Measurements from ENCODE around the gene MANF.

The MANF gene

DNA sequence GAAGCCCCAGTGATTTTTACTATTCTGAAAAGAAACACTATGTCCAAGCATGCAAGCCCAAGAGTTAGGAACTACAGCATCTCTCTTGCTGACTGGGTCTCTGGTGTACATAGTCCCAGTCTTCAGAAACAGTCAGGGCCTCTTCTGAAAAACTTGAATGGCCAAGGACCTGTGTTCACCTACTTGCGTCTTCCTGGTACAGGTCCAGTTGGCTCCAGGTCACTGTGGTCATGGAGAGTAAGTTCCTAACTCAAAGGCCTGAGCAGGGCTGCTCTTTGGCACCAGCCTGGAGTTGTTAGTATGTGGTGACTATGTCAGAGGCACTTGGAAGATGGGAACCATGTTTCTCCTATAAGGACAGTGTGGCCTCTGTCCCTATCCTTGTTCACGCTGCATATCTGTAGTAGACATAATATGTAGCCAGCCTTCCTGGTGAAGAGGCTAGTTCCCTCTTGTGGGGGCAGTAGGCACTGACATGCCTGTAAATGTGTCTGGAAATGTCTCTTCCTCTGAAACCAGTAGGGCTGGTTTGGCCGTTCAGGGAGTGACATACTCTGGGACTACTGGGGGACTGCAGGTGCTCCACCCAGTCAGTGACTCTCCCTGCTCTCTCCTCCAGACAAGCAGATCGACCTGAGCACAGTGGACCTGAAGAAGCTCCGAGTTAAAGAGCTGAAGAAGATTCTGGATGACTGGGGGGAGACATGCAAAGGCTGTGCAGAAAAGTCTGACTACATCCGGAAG is 3.4 kb downstream of the MANF start:
- no peak overlapping the region for H3K4me3 ChIP-seq (ENCODE audit: low read depth, low read length)
- no peak for DNase-seq (ENCODE audit: low read depth)
- in situ Hi-C loops (cut with HindIII; ENCODE audit: low sequenced_read_pairs) = no loop called here
- TF ChIP-seq, protein P1, sequence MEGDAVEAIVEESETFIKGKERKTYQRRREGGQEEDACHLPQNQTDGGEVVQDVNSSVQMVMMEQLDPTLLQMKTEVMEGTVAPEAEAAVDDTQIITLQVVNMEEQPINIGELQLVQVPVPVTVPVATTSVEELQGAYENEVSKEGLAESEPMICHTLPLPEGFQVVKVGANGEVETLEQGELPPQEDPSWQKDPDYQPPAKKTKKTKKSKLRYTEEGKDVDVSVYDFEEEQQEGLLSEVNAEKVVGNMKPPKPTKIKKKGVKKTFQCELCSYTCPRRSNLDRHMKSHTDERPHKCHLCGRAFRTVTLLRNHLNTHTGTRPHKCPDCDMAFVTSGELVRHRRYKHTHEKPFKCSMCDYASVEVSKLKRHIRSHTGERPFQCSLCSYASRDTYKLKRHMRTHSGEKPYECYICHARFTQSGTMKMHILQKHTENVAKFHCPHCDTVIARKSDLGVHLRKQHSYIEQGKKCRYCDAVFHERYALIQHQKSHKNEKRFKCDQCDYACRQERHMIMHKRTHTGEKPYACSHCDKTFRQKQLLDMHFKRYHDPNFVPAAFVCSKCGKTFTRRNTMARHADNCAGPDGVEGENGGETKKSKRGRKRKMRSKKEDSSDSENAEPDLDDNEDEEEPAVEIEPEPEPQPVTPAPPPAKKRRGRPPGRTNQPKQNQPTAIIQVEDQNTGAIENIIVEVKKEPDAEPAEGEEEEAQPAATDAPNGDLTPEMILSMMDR (IDR thresholded peaks at IDR 0.05; ENCODE audit: low read depth, low read length, missing control alignments) = peak; percentile 29

DNA sequence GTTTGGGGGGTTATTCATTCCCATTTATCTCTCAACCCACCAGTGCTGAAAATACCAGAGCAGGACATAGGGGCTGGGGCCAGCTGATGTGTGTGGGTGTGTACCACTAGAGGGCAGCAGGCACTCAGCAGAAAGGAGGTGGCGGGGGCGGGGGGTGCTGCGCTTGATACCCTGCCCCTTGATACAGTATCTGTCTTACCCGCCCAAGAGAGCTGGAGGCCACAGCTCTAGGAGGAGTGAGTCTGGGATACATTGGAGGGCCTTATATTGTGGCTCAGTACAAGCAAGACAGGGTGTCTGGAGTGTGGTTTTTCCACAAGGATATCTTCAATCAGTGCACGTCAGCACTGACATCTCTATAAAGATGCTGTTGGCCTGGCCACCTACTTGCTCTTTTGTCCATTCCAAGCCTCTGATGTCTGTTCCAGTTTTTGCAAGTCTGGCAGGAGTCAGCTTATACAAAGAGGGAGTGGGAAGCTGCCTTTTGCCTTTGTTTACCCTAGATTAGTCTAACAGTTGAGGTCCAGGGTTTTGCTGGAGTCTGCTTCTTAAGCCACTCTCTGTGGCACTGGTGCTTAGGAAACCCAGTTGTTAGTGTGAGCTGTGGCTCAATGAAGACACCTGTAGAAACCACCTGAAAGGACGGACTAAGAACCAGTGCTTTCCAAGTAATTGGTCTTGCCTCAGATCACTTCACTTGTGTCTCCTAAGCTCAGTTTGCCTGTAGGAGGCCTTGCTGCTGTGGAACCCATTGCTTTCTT is 4.5 kb downstream of the MANF start:
- TF ChIP-seq, protein P1 (IDR thresholded peaks at IDR 0.05; ENCODE audit: low read depth, low read length, missing control alignments) = peak; percentile 82
- in situ Hi-C loops (cut with HindIII; ENCODE audit: low sequenced_read_pairs) = no loop called here
- H3K4me3 ChIP-seq (ENCODE audit: low read depth, low read length) = no peak overlapping the region
- DNase-seq (ENCODE audit: low read depth) = peak; percentile 11

DNA sequence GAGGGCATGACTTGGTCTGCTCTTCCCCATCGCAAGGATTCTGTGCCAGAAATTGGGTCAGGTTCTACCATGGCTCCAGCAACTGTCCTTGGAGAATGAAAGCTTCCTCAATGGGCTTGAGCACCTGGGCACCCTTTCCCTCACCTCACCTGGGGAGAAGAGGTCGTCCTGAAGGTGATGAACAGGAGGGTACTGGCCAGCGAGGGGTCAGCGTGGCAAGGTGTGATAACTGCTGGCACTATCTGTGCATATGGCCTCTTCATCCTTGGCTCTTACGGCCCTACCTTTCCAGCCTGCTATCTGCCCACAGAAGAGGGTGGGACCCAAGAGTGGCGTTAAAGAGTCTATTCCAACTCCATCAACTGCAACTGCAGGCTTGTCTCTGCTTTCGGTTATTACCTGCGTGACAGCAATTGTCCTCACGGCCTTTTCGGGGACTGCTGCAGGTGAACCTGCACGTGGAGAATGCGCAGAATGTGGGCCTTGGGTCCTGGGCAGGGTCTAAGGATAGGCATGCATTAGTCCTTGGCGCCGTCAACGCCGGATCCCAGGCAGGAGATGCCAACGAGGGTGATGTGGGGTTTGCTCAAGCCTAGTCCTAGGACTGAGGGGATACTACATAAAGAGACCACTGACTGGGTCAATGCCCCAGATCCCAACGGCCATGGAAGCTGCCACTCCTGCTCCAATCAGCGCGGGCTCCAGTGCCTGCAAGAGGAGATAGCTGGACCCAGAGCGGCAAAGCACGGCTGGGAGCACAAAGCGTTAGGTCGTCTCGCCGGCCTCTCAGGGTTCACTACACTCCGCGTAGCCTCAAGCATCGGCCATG is 5.4 kb downstream of the MANF start:
- H3K4me3 ChIP-seq (ENCODE audit: low read depth, low read length) = peak overlapping the region; percentile 37
- in situ Hi-C loops (cut with HindIII; ENCODE audit: low sequenced_read_pairs) = no loop called here
- TF ChIP-seq, protein P1 (IDR thresholded peaks at IDR 0.05; ENCODE audit: low read depth, low read length, missing control alignments) = no peak
- no peak for DNase-seq (ENCODE audit: low read depth)

DNA sequence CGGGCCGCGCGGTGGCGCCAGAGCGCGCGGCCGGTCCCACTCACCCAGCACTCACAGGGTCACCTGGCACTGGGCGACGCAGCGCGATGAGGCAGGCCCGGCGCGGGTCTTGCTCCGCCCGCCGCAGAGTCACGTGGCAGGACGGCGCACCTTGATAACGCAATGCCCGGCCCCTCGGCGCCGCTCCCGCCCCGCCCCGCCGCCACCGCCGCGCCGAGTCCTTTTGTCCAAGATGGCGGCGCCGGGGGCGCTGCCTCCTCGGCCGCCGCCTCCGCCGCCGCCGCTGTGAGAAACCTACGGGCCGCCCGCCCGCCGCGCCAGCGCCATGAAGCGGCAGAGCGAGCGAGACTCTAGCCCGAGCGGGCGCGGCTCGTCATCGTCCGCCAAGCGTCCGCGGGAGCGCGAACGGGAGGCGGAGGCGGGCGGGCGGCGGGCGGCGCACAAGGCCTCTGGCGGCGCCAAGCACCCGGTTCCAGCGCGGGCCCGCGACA is 6.0 kb downstream of the MANF start, which contains the start of gene RBM15B:
RBM15B (plus strand) TSS at position 211 of the 491 bp plus-strand sequence; CDS start at position 326, 115 bp downstream.
- TF ChIP-seq, protein P1 (IDR thresholded peaks at IDR 0.05; ENCODE audit: low read depth, low read length, missing control alignments) = peak; percentile 86
- peak; percentile 91 for DNase-seq (ENCODE audit: low read depth)
- in situ Hi-C loops (cut with HindIII; ENCODE audit: low sequenced_read_pairs) = no loop called here
- peak within 1 kb of the TSS; percentile 64 for H3K4me3 ChIP-seq (ENCODE audit: low read depth, low read length)

DNA sequence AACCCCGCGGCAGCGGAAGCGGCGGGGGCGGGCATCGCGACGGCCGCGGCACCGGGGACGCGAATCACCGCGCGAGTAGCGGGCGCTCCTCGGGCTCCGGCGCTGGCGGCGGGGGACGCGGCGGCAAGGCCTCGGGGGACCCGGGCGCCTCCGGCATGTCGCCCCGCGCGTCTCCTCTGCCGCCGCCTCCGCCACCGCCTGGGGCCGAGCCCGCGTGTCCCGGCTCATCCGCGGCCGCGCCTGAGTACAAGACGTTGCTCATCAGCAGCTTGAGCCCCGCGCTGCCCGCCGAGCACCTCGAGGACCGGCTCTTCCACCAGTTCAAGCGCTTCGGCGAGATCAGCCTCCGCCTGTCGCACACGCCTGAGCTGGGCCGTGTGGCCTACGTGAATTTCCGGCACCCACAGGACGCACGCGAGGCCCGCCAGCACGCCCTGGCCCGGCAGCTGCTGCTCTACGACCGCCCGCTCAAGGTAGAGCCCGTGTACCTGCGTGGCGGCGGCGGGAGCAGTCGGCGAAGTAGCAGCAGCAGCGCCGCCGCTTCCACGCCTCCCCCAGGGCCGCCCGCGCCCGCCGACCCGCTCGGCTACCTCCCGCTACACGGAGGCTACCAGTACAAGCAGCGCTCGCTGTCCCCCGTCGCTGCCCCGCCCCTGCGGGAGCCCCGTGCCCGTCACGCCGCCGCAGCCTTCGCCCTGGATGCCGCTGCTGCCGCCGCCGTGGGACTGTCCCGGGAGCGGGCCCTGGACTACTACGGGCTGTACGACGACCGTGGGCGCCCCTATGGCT is 6.7 kb downstream of the MANF start:
- H3K4me3 ChIP-seq (ENCODE audit: low read depth, low read length) = peak overlapping the region; percentile 64
- DNase-seq (ENCODE audit: low read depth) = no peak
- TF ChIP-seq, protein P1 (IDR thresholded peaks at IDR 0.05; ENCODE audit: low read depth, low read length, missing control alignments) = no peak
- in situ Hi-C loops (cut with HindIII; ENCODE audit: low sequenced_read_pairs) = no loop called here
